ENCODE measurements around the gene WDPCP. TPM values are rescaled to one million over a fixed set of nuclear protein-coding genes. Genes with fewer than 3 reads are reported as not detected.
"Not testable (repeated sequence)": the region's sequence is repeated elsewhere in the genome, so short reads cannot be mapped to it uniquely, and the experiment has no call there.

Gene WDPCP
- total and polyA plus RNA-seq, 7 experiments from 2014 or later = 4.8 to 19.2 (median 15.6) TPM

- H3K36me3 ChIP-seq (ENCODE audit: control insufficient read depth in 2 of 3, insufficient read depth in 3 of 3, low read length in 3 of 3) = no peaks in the 10 kb centered on the region
- H3K36me3 Mint-ChIP-seq = peaks cover 0 to 62% (median 43%) of the 10 kb centered on the region in 5 donors
- no peak overlapping the region for H3K4me3 ChIP-seq (ENCODE audit: low read length)
- H3K27me3 Mint-ChIP-seq = no peaks in the 10 kb centered on the region
- no peaks in the 10 kb centered on the region for H3K27me3 ChIP-seq (ENCODE audit: control insufficient read depth in 2 of 2, insufficient read depth in 2 of 2, low read length in 2 of 2)
- H3K4me3 Mint-ChIP-seq = no peak overlapping the region
- peaks cover 18 to 95% (median 49%) of the 10 kb centered on the region in 11 donors for H3K9me3 Mint-ChIP-seq
- H3K27ac ChIP-seq (ENCODE audit: low read depth, low read length) = no peak overlapping the region
- ChIA-PET POLR2A (no interaction called here), CTCF (no interaction called here)
- H3K4me1 Mint-ChIP-seq = no peaks in the 10 kb centered on the region
- intact Hi-C loops (cut with micrococcal nuclease) = no loop called here
- peaks cover 0 to 67% (median 14%) of the 10 kb centered on the region in 3 experiments for H3K9me3 ChIP-seq (ENCODE audit: control insufficient read depth in 2 of 3, low read length in 3 of 3)
- ATAC-seq = no peak
- H3K4me1 ChIP-seq (ENCODE audit: control insufficient read depth in 2 of 2, insufficient read depth in 2 of 2, low read length in 2 of 2) = no peaks in the 10 kb centered on the region
- no peak overlapping the region for H3K27ac Mint-ChIP-seq
- DNase-seq = no peak
These were observed 286.8 kb downstream of the WDPCP start for GRCh38 chr2:63301481-63301880.

- no peaks in the 10 kb centered on the region for H3K4me1 Mint-ChIP-seq
- Histone ChIP-seq H3K36me3 (ENCODE audit: control insufficient read depth in 2 of 3, insufficient read depth in 3 of 3, low read length in 3 of 3) (no peaks in the 10 kb centered on the region), H3K27me3 (ENCODE audit: control insufficient read depth in 2 of 2, insufficient read depth in 2 of 2, low read length in 2 of 2) (no peaks in the 10 kb centered on the region), H3K4me1 (ENCODE audit: control insufficient read depth in 2 of 2, insufficient read depth in 2 of 2, low read length in 2 of 2) (no peaks in the 10 kb centered on the region), H3K27ac (ENCODE audit: low read depth, low read length) (no peak overlapping the region), H3K4me3 (ENCODE audit: low read length) (peak overlapping the region; percentile 14), H3K9me3 (ENCODE audit: control insufficient read depth in 2 of 3, low read length in 3 of 3) (peaks cover 0 to 67% (median 14%) of the 10 kb centered on the region in 3 experiments)
- ChIA-PET CTCF (no interaction called here), POLR2A (no interaction called here)
- intact Hi-C loops (cut with micrococcal nuclease) = no loop called here
- H3K27ac Mint-ChIP-seq = no peak overlapping the region
- ATAC-seq = no peak
- peaks cover 0 to 61% (median 46%) of the 10 kb centered on the region in 5 donors for H3K36me3 Mint-ChIP-seq
- peaks cover 21 to 95% (median 48%) of the 10 kb centered on the region in 11 donors for H3K9me3 Mint-ChIP-seq
- no peak for DNase-seq
- no peaks in the 10 kb centered on the region for H3K27me3 Mint-ChIP-seq
- H3K4me3 Mint-ChIP-seq = no peak overlapping the region
These were observed 287.4 kb downstream of the WDPCP start for GRCh38 chr2:63300835-63301234.

GRCh38 chr2:63287956-63288355, 300.3 kb downstream of the WDPCP start:
- no peaks in the 10 kb centered on the region for H3K4me1 ChIP-seq (ENCODE audit: control insufficient read depth in 2 of 2, insufficient read depth in 2 of 2, low read length in 2 of 2)
- H3K9me3 ChIP-seq (ENCODE audit: control insufficient read depth in 2 of 3, low read length in 3 of 3) = peaks cover 0 to 20% (median 0%) of the 10 kb centered on the region in 3 experiments
- no peaks in the 10 kb centered on the region for H3K27me3 ChIP-seq (ENCODE audit: control insufficient read depth in 2 of 2, insufficient read depth in 2 of 2, low read length in 2 of 2)
- no peaks in the 10 kb centered on the region for H3K36me3 ChIP-seq (ENCODE audit: control insufficient read depth in 2 of 3, insufficient read depth in 3 of 3, low read length in 3 of 3)
- ChIA-PET POLR2A (no interaction called here), CTCF (no interaction called here)
- no peak overlapping the region for H3K27ac ChIP-seq (ENCODE audit: low read depth, low read length)
- no peak overlapping the region for H3K4me3 ChIP-seq (ENCODE audit: low read length)
- intact Hi-C loops (cut with micrococcal nuclease) = no loop called here
- ATAC-seq (no peak), DNase-seq (no peak)
- H3K4me3 Mint-ChIP-seq = no peak overlapping the region
- H3K36me3 Mint-ChIP-seq = peaks cover 0 to 42% (median 25%) of the 10 kb centered on the region in 5 donors
- no peak overlapping the region for H3K27ac Mint-ChIP-seq
- H3K27me3 Mint-ChIP-seq = no peaks in the 10 kb centered on the region
- peaks cover 4 to 87% (median 34%) of the 10 kb centered on the region in 11 donors for H3K9me3 Mint-ChIP-seq
- H3K4me1 Mint-ChIP-seq = no peaks in the 10 kb centered on the region

GRCh38 chr2:63286520-63286919, 301.8 kb downstream of the WDPCP start:
- ATAC-seq; CTCF ChIA-PET; intact Hi-C loops (cut with micrococcal nuclease); H3K4me3 Mint-ChIP-seq; H3K36me3 ChIP-seq (ENCODE audit: control insufficient read depth in 2 of 3, insufficient read depth in 3 of 3, low read length in 3 of 3); H3K27ac Mint-ChIP-seq; POLR2A ChIA-PET; DNase-seq; H3K27ac ChIP-seq (ENCODE audit: low read depth, low read length); H3K27me3 ChIP-seq (ENCODE audit: control insufficient read depth in 2 of 2, insufficient read depth in 2 of 2, low read length in 2 of 2); H3K4me3 ChIP-seq (ENCODE audit: low read length); H3K27me3 Mint-ChIP-seq; H3K4me1 Mint-ChIP-seq; H3K4me1 ChIP-seq (ENCODE audit: control insufficient read depth in 2 of 2, insufficient read depth in 2 of 2, low read length in 2 of 2): not testable (repeated sequence)
- Mint-ChIP-seq H3K9me3 (peaks cover 4 to 90% (median 37%) of the 10 kb centered on the region in 11 donors), H3K36me3 (peaks cover 0 to 49% (median 25%) of the 10 kb centered on the region in 5 donors)
- peaks cover 0 to 13% (median 0%) of the 10 kb centered on the region in 3 experiments for H3K9me3 ChIP-seq (ENCODE audit: control insufficient read depth in 2 of 3, low read length in 3 of 3)

GRCh38 chr2:63283273-63283672, 305.0 kb downstream of the WDPCP start:
- Mint-ChIP-seq H3K4me3 (no peak overlapping the region), H3K9me3 (peaks cover 16 to 97% (median 54%) of the 10 kb centered on the region in 11 donors), H3K27me3 (no peaks in the 10 kb centered on the region), H3K36me3 (peaks cover 0 to 42% (median 38%) of the 10 kb centered on the region in 5 donors), H3K27ac (no peak overlapping the region), H3K4me1 (no peaks in the 10 kb centered on the region)
- H3K4me3 ChIP-seq (ENCODE audit: low read length) = no peak overlapping the region
- POLR2A ChIA-PET = no interaction called here
- intact Hi-C loops (cut with micrococcal nuclease) = no loop called here
- no peaks in the 10 kb centered on the region for H3K4me1 ChIP-seq (ENCODE audit: control insufficient read depth in 2 of 2, insufficient read depth in 2 of 2, low read length in 2 of 2)
- H3K9me3 ChIP-seq (ENCODE audit: control insufficient read depth in 2 of 3, low read length in 3 of 3) = peaks cover 0 to 28% (median 0%) of the 10 kb centered on the region in 3 experiments
- ATAC-seq = no peak
- no peaks in the 10 kb centered on the region for H3K27me3 ChIP-seq (ENCODE audit: control insufficient read depth in 2 of 2, insufficient read depth in 2 of 2, low read length in 2 of 2)
- no peak for DNase-seq
- no peaks in the 10 kb centered on the region for H3K36me3 ChIP-seq (ENCODE audit: control insufficient read depth in 2 of 3, insufficient read depth in 3 of 3, low read length in 3 of 3)
- no peak overlapping the region for H3K27ac ChIP-seq (ENCODE audit: low read depth, low read length)
- CTCF ChIA-PET = interaction anchor here (0.7 kb wide), 1 partner anchor 27 kb away, joined by 4 read pairs; no protein-coding TSS in a partner anchor

GRCh38 chr2:63272560-63272959, 315.7 kb downstream of the WDPCP start:
- H3K4me1 Mint-ChIP-seq = peaks cover 0 to 3% (median 0%) of the 10 kb centered on the region in 7 donors
- peaks cover 27 to 87% (median 47%) of the 10 kb centered on the region in 11 donors for H3K9me3 Mint-ChIP-seq
- no peak overlapping the region for H3K27ac Mint-ChIP-seq
- POLR2A ChIA-PET = no interaction called here
- H3K9me3 ChIP-seq (ENCODE audit: control insufficient read depth in 2 of 3, low read length in 3 of 3) = peaks cover 0 to 33% (median 0%) of the 10 kb centered on the region in 3 experiments
- DNase-seq = no peak
- no peaks in the 10 kb centered on the region for H3K36me3 ChIP-seq (ENCODE audit: control insufficient read depth in 2 of 3, insufficient read depth in 3 of 3, low read length in 3 of 3)
- no peak overlapping the region for H3K4me3 ChIP-seq (ENCODE audit: low read length)
- no peak overlapping the region for H3K4me3 Mint-ChIP-seq
- CTCF ChIA-PET = no interaction called here
- H3K4me1 ChIP-seq (ENCODE audit: control insufficient read depth in 2 of 2, insufficient read depth in 2 of 2, low read length in 2 of 2) = no peaks in the 10 kb centered on the region
- H3K27ac ChIP-seq (ENCODE audit: low read depth, low read length) = no peak overlapping the region
- intact Hi-C loops (cut with micrococcal nuclease) = no loop called here
- no peak for ATAC-seq
- peaks cover 0 to 61% (median 48%) of the 10 kb centered on the region in 5 donors for H3K36me3 Mint-ChIP-seq
- H3K27me3 ChIP-seq (ENCODE audit: control insufficient read depth in 2 of 2, insufficient read depth in 2 of 2, low read length in 2 of 2) = no peaks in the 10 kb centered on the region
- no peaks in the 10 kb centered on the region for H3K27me3 Mint-ChIP-seq

- H3K9me3 Mint-ChIP-seq = peaks cover 23 to 84% (median 45%) of the 10 kb centered on the region in 11 donors
- no peak overlapping the region for H3K27ac Mint-ChIP-seq
- Histone ChIP-seq H3K9me3 (ENCODE audit: control insufficient read depth in 2 of 3, low read length in 3 of 3) (peaks cover 0 to 30% (median 0%) of the 10 kb centered on the region in 3 experiments), H3K27ac (ENCODE audit: low read depth, low read length) (no peak overlapping the region), H3K27me3 (ENCODE audit: control insufficient read depth in 2 of 2, insufficient read depth in 2 of 2, low read length in 2 of 2) (no peaks in the 10 kb centered on the region), H3K4me1 (ENCODE audit: control insufficient read depth in 2 of 2, insufficient read depth in 2 of 2, low read length in 2 of 2) (no peaks in the 10 kb centered on the region), H3K4me3 (ENCODE audit: low read length) (no peak overlapping the region), H3K36me3 (ENCODE audit: control insufficient read depth in 2 of 3, insufficient read depth in 3 of 3, low read length in 3 of 3) (no peaks in the 10 kb centered on the region)
- POLR2A ChIA-PET = no interaction called here
- CTCF ChIA-PET = no interaction called here
- H3K36me3 Mint-ChIP-seq = peaks cover 0 to 58% (median 45%) of the 10 kb centered on the region in 5 donors
- H3K4me1 Mint-ChIP-seq = peaks cover 0 to 3% (median 0%) of the 10 kb centered on the region in 7 donors
- ATAC-seq (no peak), DNase-seq (no peak)
- H3K27me3 Mint-ChIP-seq = no peaks in the 10 kb centered on the region
- H3K4me3 Mint-ChIP-seq = no peak overlapping the region
- intact Hi-C loops (cut with micrococcal nuclease) = no loop called here
These were observed 317.6 kb downstream of the WDPCP start for GRCh38 chr2:63270717-63271116.
